HepG2 (cell line): Measurements from ENCODE around the gene ZNF503. TPM values are rescaled to one million over a fixed set of nuclear protein-coding genes. Genes with fewer than 3 reads are reported as not detected.

ENCODE experiments used
- AGO1 ChIP-seq: fragments of 200-400 bp; formaldehyde crosslinking; IDR thresholded peaks from 2 replicates; pipeline ENCODE4 v1.6.1; 2017; ENCODE audit warnings: mild to moderate bottlenecking, low read depth, low read length, moderate library complexity; ENCODE audit not compliant: poor library complexity, severe bottlenecking
- AGO2 ChIP-seq: fragments of 200-400 bp; formaldehyde crosslinking; optimal IDR thresholded peaks from 2 replicates; pipeline ENCODE3; 2017; ENCODE audit warnings: mild to moderate bottlenecking, low read depth, low read length, moderate library complexity
- FOXK1 ChIP-seq: sonication (generic); formaldehyde crosslinking; IDR thresholded peaks from 2 replicates; pipeline ENCODE4 v1.4.0; 2020; ENCODE audit warnings: low read depth, missing genetic modification reagents, borderline replicate concordance
- GLI4 ChIP-seq: sonication (generic); formaldehyde crosslinking; IDR thresholded peaks from 2 replicates; pipeline ENCODE4 v1.5.1; 2020; ENCODE audit warnings: missing genetic modification reagents, mild to moderate bottlenecking, moderate library complexity, borderline replicate concordance
- HNRNPL ChIP-seq: fragments of 200-400 bp; formaldehyde crosslinking; IDR thresholded peaks from 2 replicates; pipeline ENCODE4 v1.6.1; 2017; ENCODE audit warnings: mild to moderate bottlenecking, low read depth, low read length
- HOXA7 ChIP-seq: sonication (generic); formaldehyde crosslinking; IDR thresholded peaks from 2 replicates; pipeline ENCODE4 v1.8.1; 2022; ENCODE audit warnings: mild to moderate bottlenecking, missing genetic modification reagents, moderate library complexity
- MED8 ChIP-seq: sonication (generic); formaldehyde crosslinking; IDR thresholded peaks from 2 replicates; pipeline ENCODE4 v1.8.1; 2023; ENCODE audit warnings: mild to moderate bottlenecking, missing genetic modification reagents; ENCODE audit not compliant: insufficient replicate concordance
- MEF2D ChIP-seq: sonication (generic); formaldehyde crosslinking; IDR thresholded peaks from 2 replicates; pipeline ENCODE4 v1.5.1; 2020; ENCODE audit warnings: mild to moderate bottlenecking, missing genetic modification reagents
- PHF20 ChIP-seq: sonication (generic); formaldehyde crosslinking; IDR thresholded peaks from 2 replicates; pipeline ENCODE4 v1.5.0; 2020; ENCODE audit warnings: mild to moderate bottlenecking, missing genetic modification reagents
- PHF8 ChIP-seq: sonication (generic); formaldehyde crosslinking; IDR thresholded peaks from 2 replicates; pipeline ENCODE4 v1.5.0; 2020; ENCODE audit warnings: missing genetic modification reagents
- RBM39 ChIP-seq: fragments of 200-400 bp; formaldehyde crosslinking; IDR thresholded peaks from one replicate; pipeline ENCODE4 v1.6.1; 2018; ENCODE audit warnings: antibody characterized with exemption, mild to moderate bottlenecking, low read depth, low read length; ENCODE audit not compliant: poor library complexity, severe bottlenecking
- RXRA ChIP-seq: sonication (generic); formaldehyde crosslinking; IDR thresholded peaks from 2 replicates; pipeline ENCODE4 v1.5.1; 2020; ENCODE audit warnings: missing genetic modification reagents
- SRSF1 ChIP-seq: fragments of 200-400 bp; formaldehyde crosslinking; optimal IDR thresholded peaks from 2 replicates; pipeline ENCODE3; 2017; ENCODE audit warnings: mild to moderate bottlenecking, low read depth, low read length, moderate library complexity
- U2AF1 ChIP-seq: fragments of 200-400 bp; formaldehyde crosslinking; optimal IDR thresholded peaks from 2 replicates; pipeline ENCODE3; 2017; ENCODE audit warnings: mild to moderate bottlenecking, low read depth, low read length
- ZNF350 ChIP-seq: sonication (generic); formaldehyde crosslinking; IDR thresholded peaks from 2 replicates; pipeline ENCODE4 v1.4.0; 2020; ENCODE audit warnings: mild to moderate bottlenecking, low read depth, missing genetic modification reagents, borderline replicate concordance
- ZNF737 ChIP-seq: sonication (generic); formaldehyde crosslinking; IDR thresholded peaks from 2 replicates; pipeline ENCODE4 v1.5.0; 2020; ENCODE audit warnings: missing genetic modification reagents, mild to moderate bottlenecking, borderline replicate concordance
- ZNF776 ChIP-seq: sonication (generic); formaldehyde crosslinking; IDR thresholded peaks from 2 replicates; pipeline ENCODE4 v1.4.0; 2020; ENCODE audit warnings: mild to moderate bottlenecking, missing genetic modification reagents
- ZNF788 ChIP-seq: sonication (generic); formaldehyde crosslinking; IDR thresholded peaks from 2 replicates; pipeline ENCODE4 v1.5.0; 2020; ENCODE audit warnings: mild to moderate bottlenecking, missing genetic modification reagents, borderline replicate concordance
- polyA plus RNA-seq, 8 experiments: library from polyadenylated mRNA; depleted of rRNA in 3 of 8; stranded (reverse) in 7 of 8; unstranded in 1 of 8; fragments of >200 nt; fragmentation: Illumina TruSeq in 4 of 8; extraction: Trizol in 4 of 8; gene quantifications; 2 replicates each; pipeline versions ENCODE4 v1.2.1 to v1.2.3, GENCODE V29; 2011 to 2016; ENCODE audit warnings: low read depth in 4 of 8, missing spikeins in 1 of 8, mixed read lengths in 1 of 8; ENCODE audit not compliant: insufficient read depth in 1 of 8
- total RNA-seq, 5 experiments: library from RNA; depleted of rRNA; stranded (reverse); fragments of >200 nt; fragmentation: Illumina TruSeq; extraction: Trizol; gene quantifications; 2 replicates each; pipeline ENCODE4 v1.2.3, GENCODE V29; 2016; ENCODE audit warnings: low read depth in 1 of 5
- TF ChIP-seq, protein P1 (sequence below): sonication (generic); formaldehyde crosslinking; IDR thresholded peaks from 2 replicates; pipeline ENCODE4 v1.5.1; 2020; ENCODE audit warnings: mild to moderate bottlenecking, missing genetic modification reagents, moderate library complexity
- TF ChIP-seq, protein P2 (sequence below): sonication (generic); formaldehyde crosslinking; IDR thresholded peaks from 2 replicates; pipeline ENCODE4 v1.8.1; 2023; ENCODE audit warnings: mild to moderate bottlenecking, inconsistent platforms, moderate library complexity, missing genetic modification reagents, borderline replicate concordance

The ZNF503 gene
- total and polyA plus RNA-seq, 2 of the 13 experiments (the other 11 are each of a cell fraction or from before 2014, with no cell fraction given), result 2.7 to 8.3 TPM

DNA sequence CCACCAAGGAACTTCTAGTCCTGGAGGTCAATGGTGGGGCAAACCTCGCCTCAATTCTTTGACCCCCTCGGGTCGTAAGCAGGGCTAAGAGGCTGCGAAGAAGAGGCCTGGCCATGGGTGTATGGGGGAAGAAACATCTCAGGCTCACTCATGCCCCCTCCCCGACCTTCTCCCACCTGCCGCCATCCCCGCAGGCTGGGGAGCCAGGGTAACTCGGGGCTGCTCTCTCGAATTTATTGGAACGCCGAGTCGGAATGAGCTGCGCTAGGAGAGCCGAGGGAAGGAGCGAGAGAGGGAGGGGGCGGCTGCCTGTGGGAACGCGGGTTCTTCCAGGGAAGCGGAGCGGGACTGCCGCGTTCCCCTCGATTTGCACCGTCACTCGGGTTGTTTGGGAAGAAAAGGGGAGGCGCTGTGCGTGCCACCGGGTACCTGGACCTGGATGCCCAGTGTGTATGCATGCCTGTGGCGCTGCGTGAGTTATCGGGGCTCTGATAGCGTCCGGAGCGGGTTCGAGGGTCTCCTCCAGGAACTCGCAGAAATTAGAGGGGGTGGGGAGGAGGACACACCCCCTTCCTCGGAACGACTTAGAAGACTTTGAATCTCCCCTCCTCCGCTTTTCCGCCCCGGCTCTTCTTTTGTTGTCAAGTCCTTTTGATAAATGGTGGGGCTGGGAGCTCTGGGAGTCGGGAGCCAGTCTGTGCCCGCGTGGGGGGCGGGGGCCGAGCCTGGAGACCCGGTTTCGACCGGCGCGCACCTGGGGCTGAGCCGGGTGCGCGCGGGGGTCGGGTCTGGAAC, 1.8 kb upstream of the ZNF503 start (continued):
- no peak for TF ChIP-seq GLI4 (CRISPR knock-in tag)
- TF ChIP-seq FOXK1 (CRISPR knock-in tag), result peak; percentile 10; the same call in 1 of the 2 replicates
- peak; percentile 62 for TF ChIP-seq AGO1
- TF ChIP-seq HOXA7 (CRISPR knock-in tag), result 0 out of 2 replicates have a peak, but pooled peaks have one; percentile 54
- TF ChIP-seq ZNF350 (CRISPR knock-in tag), result 0 out of 2 replicates have a peak, but pooled peaks have one; percentile 25
- peak; percentile 35 for TF ChIP-seq MED8 (CRISPR knock-in tag)
- 0 out of 2 replicates have a peak, but pooled peaks have one; percentile 38 for TF ChIP-seq PHF20 (CRISPR knock-in tag)
- TF ChIP-seq AGO2, result peak; percentile 97
- peak; percentile 21 for TF ChIP-seq U2AF1
- TF ChIP-seq RBM39, result no peak
- TF ChIP-seq RXRA, result 0 out of 2 replicates have a peak, but pooled peaks have one; percentile 10
- 0 out of 2 replicates have a peak, but pooled peaks have one; percentile 22 for TF ChIP-seq ZNF776
- peak; percentile 43 for TF ChIP-seq PHF8 (CRISPR knock-in tag)
- peak; percentile 89 for TF ChIP-seq HNRNPL
- TF ChIP-seq ZNF737 (CRISPR knock-in tag), result 0 out of 2 replicates have a peak, but pooled peaks have one; percentile 56
- 0 out of 2 replicates have a peak, but pooled peaks have one; percentile 21 for TF ChIP-seq ZNF788
- peak; percentile 64 for TF ChIP-seq SRSF1
- TF ChIP-seq, protein P1, sequence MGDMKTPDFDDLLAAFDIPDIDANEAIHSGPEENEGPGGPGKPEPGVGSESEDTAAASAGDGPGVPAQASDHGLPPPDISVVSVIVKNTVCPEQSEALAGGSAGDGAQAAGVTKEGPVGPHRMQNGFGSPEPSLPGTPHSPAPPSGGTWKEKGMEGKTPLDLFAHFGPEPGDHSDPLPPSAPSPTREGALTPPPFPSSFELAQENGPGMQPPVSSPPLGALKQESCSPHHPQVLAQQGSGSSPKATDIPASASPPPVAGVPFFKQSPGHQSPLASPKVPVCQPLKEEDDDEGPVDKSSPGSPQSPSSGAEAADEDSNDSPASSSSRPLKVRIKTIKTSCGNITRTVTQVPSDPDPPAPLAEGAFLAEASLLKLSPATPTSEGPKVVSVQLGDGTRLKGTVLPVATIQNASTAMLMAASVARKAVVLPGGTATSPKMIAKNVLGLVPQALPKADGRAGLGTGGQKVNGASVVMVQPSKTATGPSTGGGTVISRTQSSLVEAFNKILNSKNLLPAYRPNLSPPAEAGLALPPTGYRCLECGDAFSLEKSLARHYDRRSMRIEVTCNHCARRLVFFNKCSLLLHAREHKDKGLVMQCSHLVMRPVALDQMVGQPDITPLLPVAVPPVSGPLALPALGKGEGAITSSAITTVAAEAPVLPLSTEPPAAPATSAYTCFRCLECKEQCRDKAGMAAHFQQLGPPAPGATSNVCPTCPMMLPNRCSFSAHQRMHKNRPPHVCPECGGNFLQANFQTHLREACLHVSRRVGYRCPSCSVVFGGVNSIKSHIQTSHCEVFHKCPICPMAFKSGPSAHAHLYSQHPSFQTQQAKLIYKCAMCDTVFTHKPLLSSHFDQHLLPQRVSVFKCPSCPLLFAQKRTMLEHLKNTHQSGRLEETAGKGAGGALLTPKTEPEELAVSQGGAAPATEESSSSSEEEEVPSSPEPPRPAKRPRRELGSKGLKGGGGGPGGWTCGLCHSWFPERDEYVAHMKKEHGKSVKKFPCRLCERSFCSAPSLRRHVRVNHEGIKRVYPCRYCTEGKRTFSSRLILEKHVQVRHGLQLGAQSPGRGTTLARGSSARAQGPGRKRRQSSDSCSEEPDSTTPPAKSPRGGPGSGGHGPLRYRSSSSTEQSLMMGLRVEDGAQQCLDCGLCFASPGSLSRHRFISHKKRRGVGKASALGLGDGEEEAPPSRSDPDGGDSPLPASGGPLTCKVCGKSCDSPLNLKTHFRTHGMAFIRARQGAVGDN, result peak; percentile 69
- TF ChIP-seq MEF2D, result 0 out of 2 replicates have a peak, but pooled peaks have one; percentile 9
- TF ChIP-seq, protein P2, sequence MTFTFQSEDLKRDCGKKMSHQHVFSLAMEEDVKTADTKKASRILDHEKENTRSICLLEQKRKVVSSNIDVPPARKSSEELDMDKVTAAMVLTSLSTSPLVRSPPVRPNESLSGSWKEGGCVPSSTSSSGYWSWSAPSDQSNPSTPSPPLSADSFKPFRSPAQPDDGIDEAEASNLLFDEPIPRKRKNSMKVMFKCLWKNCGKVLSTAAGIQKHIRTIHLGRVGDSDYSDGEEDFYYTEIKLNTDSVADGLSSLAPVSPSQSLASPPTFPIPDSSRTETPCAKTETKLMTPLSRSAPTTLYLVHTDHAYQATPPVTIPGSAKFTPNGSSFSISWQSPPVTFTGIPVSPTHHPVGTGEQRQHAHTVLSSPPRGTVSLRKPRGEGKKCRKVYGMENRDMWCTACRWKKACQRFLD, result 0 out of 2 replicates have a peak, but pooled peaks have one; percentile 6
- TF ChIP-seq, all 625 proteins: peak for 73
